HG03442 (cell line): ENCODE measurements around the gene POLR2E.

Source experiments
- ATAC-seq: cut with Tn5 transposase; IDR thresholded peaks from one replicate; pipeline ENCODE4 v1.9.1; 2021; ENCODE audit warnings: mild to moderate bottlenecking, moderate library complexity; ENCODE audit not compliant: unreplicated experiment

POLR2E gene

DNA sequence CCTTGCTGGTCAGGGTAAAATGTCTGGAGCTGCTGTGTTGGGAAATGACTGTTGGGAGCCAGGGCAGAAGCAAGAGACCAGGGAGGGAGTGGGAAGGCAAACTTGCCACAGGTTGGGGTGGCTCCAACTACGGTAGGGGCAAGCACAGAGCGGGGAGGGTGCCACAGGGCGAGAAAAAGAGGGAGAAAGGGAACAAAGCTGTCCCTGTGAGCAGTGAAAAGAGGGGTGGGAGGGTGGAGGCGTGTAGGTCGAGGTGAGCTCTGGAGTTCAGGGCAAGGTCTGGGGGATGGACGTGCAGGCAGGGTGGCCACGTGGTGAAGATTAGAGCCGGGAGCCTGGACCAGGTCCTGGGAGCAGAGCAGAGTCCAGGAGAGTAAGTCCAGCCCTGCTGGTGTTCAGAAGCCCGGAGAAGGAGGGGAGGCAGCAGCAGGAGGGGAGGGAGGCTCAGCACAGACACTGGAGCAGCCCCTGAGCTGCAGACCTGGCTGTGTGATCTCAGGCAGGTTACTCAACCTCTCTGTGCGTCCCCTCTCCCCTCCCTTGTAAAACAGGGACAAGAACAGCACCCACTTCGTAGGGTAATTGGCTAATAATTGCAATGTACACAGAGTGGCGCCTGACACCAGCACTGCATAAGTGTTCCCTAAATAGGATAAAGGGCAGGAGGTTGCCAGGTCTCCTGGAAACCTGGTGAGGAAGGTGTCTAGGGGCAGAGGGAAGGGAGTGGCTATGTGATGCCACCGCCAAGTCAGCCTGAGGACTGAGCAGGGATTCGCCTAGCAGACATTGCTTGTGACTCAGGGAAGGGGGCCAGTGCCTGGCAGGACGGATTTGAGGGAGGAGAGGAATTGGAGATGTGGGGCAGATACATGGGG, 3.2 kb upstream of the POLR2E start:
- ATAC-seq = no peak

DNA sequence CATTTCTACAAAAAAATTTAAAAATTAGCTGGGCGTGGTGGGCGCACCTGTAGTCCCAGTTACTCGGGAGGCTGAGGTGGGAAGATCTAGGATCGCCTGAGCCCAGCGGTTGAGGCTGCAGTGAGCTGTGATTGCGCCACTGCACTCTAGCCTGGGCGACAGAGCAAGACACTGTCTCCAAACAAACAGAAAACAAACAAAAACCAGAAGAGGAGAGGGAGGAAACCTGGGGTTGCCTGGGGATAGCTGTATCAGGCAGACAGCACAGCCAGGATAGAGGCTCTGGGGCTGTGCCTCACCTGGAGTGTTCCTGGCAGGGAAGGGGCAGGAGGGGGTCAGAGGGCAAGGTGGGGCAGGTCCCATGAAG, 2.6 kb upstream of the POLR2E start:
- ATAC-seq = no peak

DNA sequence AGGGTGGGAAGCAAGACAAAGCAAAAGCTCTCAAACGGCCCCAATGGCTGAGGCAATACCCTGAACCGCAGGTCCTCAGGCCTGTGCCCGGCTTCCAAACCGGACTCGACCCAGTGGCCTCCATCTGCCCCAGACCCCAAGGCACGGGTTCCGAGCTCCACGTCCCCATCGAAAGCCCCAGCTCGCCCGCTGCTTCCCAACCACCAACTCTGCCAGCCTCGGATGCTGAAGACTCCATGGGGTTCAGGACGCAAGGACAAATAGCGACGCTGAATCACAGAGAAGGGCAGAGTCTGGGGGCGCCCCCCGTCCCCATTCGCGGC, 559 bp downstream of the POLR2E start:
- ATAC-seq = no peak

DNA sequence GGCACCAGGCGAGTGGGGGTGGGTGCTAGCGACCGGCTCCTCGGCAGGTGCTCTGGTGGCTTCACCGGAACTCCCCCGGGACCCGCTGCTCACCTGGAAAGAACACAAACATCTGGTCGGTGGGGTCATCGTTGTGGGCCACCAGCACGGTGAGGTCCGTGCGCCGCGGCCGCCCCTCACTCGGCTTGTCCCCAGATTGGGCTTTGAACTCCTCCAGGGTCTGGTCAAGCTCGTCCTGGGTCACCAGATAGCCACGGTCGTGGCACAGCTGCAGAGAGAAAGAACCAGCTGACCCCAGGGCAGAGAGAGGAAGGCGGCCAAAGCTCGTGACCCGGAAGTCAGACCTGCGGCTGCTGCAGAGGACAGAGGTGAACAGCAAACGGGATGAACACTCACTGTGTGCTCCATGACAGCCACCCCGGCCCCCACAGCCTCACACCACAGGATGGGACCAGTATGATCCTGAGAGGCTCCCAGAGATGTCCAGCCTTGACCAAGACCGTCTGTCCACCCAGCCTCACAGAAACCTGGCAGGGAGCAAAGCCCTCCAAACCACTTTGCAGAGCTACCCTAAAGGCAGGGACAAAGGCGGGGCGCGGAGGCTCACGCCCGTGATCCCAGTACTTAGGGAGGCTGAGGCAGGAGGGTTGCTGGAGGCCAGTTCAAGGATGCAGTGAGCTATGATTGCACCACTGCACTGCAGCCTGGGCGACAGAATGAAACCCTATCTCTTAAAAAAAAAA, 1.2 kb downstream of the POLR2E start:
- no peak for ATAC-seq

DNA sequence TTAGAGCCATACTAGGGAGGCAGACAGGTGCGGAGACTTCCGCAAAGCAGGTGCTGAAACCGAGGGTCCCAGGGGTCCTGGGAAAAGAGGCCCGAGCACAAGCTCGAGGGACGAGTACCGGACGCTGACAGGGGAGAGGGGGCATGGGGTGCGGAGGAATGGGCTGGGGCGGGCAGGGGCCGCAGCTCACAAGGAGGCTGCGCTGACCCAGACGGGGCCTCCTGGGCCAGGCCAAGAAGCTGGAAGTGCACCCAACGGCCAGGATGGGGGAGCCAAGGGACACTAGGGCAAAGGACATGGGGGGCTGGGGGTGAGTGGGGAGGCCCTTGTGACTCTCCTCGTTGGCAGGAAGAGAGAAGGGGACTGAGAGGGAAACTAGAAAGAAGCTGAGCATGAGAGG, 1.8 kb downstream of the POLR2E start:
- no peak for ATAC-seq

DNA sequence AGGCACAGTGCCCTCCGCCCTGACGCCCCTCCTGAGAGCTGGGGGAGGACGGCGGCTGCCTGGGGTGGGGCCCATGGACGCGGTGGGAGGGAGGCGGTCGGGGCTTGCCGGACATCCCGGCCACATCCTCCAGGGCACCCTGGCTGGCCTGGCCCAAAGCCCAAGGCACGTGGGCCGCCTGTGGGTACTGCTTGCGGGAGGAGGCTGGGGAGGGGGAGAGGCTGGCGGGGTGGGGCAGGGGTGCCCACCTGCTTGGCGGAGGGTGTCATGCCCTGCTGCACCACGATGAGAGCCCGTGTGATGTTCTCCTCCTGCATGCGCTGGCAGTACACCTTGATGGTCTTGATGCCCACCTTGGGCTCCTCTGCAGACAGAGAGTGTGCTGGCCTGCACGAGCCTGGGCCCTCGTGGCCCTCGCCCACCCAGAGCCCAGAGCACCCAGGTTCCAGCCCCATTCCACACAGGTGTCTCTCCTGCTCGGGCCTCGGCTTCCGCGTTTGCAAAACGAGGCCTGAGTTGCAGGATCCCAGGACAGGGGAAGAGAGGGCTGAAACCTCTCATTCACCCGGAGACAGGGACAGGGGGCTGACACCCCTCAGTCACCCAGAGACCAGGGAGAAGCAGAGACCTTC, 3.5 kb downstream of the POLR2E start:
- ATAC-seq = no peak

DNA sequence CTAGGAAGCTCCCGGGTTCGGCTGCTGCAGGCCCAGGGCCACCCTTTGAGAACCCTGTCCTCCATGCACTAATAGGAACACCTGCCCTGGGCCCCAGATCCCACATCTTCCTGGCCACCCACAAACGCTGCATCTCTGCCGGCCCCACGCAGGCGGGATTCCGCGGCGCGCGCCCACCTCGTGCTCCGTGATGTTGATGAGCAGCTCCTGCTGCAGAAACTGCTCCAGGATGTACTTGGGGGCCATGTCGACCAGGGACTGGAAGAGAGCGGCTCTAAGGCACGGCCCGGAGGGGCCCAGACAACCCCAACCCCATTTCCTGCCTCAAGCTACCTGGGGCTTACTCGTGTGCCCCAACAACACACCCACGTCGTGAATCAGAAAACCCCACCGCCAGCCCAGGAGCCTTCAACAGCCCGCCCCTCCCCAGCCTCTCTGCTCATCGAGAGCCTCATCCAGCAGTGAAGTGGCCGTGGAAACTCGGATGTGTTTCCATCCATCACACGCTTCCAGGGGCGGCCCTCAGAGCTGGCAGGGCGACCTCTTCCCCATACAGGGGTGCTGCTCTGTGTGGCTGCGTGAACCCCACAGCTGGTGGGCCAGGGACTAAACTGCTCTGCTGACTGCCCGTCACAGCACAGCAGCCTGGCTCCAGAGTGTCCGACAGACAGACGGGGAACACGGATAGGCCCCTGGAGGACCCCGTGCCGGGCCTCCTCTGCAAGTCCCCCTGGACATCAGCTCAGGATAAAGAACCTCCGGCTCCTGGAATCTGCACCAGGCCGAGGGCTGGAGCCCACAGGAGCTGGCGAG, 4.2 kb downstream of the POLR2E start:
- ATAC-seq = no peak

DNA sequence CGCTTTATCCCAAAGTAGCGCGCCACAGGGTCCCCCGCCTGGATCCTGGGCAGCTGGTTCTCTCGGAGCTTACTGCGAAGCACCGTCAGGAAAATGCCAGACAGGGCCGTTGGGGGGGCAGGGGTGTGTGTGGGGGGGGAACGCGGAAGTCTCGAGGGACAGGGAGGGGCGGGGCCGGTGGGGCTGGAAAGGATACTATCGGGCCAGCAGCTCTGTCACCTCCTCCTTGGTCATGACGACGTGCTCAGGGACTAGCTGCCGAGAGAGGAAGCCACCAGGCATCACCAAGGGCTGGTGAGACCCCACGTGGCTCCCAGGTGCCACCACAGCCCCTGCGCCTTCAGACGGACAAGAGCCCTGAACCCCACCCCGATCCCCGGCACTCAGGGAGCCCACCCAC, 5.3 kb downstream of the POLR2E start:
- no peak for ATAC-seq

DNA sequence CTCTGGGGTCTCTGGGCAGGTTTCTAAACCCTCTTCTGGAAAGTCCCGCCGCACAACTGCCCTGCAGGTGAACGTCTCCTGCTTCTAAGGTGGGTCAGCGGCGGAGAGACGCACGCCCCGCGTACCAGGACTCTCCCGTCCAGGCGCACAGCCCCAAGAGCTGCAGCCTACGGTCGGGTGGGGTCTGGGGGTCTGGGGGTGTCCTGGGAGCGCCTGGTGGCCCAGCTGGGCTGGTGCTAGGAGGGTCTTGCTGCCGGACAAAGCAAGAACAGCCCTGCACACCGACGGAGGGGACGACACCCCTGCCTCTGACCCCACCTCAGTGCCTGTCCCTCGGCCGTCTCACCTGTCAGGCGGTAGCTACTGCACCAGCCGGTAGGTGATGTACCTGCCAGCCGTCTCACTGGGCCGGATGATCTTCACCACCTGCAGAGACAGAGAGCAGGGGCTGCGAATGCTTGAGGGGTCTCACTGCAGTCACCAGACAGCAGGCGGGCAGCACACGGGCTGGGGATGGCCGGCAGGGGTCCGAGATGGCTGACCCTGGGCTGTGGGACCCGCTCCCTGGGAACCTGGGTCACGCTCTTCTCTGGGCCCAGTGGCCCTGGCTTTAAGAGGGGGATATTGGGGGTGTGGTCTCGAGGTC, 5.9 kb downstream of the POLR2E start:
- no peak for ATAC-seq

DNA sequence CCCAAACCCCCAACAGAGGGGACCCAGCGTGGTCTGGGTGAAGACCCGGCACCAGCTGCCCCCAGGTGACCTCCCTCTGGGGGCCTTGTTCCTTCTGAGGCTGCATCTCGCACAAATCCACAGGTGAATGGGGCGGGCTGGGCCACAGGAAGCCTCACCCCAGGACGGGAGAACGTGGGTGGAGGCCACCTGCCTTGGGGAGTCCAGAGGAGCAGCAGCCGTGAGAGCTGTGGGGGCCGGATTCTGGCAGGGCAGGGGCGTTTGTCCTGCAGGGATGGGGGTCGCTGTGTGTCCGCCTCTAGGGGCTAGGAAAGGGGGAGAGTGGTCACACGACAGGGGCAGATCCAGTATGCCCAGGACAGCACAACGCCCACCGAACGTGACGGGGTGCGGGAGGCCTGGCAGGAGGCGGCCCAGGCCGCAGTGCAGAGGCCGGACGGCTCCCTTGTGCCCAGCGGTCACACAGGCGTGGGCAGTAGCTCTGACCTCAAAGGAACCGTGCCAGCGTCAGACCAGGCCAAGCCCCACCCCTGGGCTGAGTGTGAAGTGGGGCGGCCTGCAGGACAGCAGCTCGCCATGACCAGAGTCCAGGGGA, 6.7 kb downstream of the POLR2E start:
- ATAC-seq = no peak

DNA sequence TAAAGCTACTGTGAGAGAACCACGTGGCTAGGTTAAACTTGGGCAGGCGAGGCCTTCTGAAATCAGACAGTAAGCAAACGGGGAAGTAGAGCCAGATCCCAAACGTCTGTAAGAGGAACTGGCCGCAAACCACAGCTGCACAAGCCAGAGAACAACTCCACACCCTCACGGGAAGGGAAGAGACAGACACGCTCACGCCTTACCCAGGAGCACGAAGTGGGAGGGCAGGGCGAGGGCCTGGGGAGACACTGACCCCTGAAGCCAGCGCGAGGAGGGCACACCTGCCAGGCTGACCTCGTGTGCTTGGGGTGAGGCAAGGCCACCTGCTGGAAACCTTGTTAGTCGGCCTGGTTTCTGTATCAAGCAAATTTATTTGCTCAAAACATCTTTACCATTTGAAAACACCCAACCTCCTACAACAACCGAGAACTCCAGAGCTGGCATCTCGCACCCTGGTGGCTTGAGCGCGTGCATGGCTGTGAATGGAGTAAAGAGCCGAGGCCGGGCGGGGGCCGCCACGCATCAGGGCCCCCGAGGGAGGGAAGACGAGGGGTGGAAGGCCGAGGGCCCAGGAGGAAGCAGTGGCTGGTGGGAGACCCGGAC, 7.3 kb downstream of the POLR2E start:
- ATAC-seq = no peak

DNA sequence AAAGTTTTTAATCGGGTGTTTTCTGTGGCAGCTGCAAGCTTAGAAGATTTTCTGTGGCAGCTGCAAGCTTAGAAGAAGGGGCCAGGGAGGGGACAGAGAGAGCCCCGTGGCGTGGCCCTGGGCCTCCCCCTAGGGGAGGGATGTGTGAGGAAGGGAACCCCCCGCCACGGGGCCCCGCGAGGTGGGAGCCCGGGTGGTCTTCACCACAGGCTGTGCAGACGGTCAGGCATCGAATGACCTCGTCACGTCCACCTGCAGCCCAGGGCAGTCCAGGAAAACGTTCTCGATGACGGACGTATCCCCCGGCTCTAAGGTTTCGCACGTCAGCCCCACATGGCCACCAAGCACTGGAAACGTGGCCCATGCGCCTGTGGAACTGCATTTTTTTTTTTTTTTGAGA, 8.6 kb downstream of the POLR2E start:
- ATAC-seq = no peak

DNA sequence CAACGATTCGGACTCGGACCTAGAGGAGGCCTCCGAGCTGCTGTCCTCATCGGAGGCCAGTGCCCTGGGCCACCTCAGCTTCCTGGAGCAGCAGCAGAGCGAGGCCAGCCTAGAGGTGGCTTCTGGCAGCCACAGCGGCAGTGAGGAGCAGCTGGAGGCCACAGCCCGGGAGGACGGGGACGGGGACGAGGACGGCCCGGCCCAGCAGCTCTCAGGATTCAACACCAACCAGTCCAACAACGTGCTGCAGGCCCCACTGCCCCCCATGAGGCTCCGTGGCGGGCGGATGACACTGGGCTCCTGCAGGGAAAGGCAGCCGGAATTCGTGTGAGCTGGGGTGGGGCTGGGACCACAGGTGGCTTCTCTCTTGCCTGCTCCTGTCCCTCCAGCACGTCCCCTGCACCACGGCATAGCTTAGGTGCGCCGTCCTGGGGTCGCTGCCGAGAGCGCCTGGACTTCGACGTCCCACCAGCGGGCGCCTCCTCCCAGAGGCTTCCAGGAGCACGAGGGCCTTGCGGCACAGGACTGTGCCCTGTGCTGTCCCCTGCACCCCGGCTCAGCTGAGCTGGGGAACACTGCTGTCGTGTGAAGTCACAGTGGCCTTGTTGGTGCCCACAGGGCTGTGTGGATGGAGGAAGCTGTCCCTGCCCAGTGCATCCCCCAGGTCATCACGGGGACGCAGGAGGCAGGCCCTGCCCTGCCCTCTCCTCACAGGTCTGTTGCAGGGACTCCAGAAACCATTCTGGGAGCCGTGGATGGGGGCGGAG, 9.3 kb downstream of the POLR2E start:
- no peak for ATAC-seq

DNA sequence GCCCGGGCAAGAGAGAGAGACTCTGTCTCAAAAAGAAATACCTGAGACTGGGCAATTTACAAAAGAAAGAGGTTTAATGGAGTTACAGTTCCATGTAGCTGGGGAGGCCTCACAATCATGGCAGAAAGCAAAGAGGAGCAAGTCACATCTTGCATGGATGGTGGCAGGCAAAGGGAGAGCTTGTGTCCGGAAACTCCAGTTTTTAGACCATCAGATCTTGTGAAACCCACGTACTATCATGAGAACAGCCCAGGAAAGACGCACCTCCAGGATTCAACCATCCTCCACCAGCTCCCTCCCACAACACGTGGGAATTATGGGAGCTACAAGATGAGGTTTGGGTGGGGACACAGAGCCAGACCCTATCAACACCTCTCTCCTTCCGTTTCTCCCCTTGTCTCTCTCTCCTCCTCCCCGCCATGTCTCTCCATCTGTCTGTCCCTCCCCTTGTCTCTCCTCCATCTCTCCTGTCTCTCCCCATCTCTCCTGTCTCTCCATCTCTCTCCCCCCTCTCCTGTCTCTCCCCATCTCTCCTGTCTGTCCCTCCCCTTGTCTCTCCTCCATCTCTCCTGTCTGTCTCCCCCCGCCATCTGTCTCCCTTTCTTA, 10.0 kb downstream of the POLR2E start:
- no peak for ATAC-seq

DNA sequence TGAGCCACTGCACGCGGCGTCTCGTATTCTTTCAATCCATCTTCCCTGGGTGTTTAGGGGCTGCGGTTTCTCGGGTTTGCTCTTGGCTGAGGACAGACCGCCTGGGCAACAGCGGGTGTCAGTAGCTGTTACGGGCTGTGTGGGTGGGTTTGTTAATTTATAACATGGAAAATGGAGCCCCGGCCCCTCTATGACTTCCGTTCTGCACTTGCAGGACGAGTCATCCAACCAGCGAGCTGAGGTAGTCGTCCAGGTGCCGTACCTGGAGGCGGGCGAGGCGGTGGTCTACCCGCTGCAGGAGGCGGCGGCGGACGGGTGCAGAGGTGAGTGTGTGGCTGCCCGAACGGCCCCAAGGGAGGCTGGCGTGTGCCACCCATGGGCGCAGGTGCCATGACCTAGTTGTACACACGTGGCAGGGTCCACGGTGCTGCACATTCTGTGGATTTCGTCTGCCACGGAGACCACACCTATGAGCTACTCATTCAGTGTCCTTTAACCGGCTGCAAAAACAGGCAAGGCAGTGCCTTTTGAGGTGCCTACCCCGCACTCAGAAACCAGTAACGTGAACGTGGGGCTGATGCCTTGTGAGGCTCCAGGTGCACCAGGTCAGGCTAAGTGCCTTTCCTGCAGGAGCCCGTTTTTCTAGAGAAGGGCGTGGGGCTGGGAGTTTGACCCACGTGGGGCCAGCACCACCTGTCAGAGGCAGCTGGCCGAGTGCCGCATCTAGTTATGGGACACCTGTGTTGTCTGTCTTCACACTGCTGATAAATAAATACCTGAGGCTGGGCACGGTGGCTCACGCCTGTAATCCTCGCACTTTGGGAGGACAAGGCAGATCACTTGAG, 10.9 kb downstream of the POLR2E start:
- ATAC-seq = no peak

DNA sequence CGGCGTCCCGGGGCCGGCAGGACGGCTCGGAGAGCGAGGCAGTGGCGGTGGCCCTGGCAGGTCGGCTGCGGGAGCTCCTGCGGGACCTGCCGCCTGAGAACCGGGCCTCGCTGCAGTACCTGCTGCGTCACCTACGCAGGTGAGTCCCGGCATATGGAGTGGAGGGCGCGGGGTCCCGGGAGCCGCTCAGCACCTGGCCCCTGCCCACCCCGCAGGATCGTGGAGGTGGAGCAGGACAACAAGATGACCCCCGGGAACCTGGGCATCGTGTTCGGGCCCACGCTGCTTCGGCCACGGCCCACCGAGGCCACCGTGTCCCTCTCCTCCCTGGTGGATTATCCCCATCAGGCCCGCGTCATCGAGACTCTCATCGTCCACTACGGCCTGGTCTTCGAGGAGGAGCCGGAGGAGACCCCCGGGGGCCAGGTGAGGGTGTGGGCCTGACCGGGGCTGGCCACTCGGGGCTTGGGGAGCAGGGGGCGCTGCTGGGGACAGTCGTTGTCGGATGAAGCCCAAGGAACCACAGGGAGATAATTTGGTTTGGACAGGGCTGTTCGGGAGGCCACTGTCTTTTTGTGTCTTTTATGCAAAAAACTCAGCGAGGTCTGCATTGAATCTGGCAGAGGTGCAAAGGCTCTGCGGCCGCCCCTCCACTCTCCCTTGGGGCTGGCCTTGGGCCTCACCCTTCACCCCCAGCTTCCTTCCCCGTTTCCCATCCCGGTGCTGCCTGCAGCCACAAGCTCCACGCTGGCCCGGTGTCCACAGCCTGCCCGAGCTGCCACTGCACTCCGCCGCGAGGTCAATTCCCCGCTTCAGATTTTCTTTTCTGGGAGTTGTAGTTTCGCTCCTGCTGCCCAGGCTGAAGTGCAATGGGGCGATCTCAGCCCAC, 12.0 kb downstream of the POLR2E start:
- no peak for ATAC-seq
